Measurements from ENCODE around the gene PNMA8C. TPM values are rescaled to one million over a fixed set of nuclear protein-coding genes. Genes with fewer than 3 reads are reported as not detected.

Gene PNMA8C
- total RNA-seq, 1 experiment from 2014 or later, result not detected

- no peak for TF ChIP-seq EZH2 (IDR thresholded peaks at IDR 0.05; ENCODE audit: low read length, unreplicated experiment)
- no peak for TF ChIP-seq EZH2phosphoT487 (IDR thresholded peaks at IDR 0.05; ENCODE audit: borderline replicate concordance, low read length)
- TF ChIP-seq CTCF (conservative IDR thresholded peaks at IDR 0.05; ENCODE audit: low read depth, low read length), result no peak
- H2AFZ ChIP-seq (ENCODE audit: low read length), result no peak overlapping the region
- no peaks in the 10 kb centered on the region for H3F3A ChIP-seq (ENCODE audit: low read length, unreplicated experiment)
- no peak overlapping the region for H3K4me3 ChIP-seq (ENCODE audit: low read length)
- peaks cover 7% of the 10 kb centered on the region for H3K36me3 ChIP-seq (ENCODE audit: low read depth, low read length)
- no peak overlapping the region for H3K4me2 ChIP-seq (ENCODE audit: low read length)
- no peaks in the 10 kb centered on the region for H3K9me2 ChIP-seq (replicated peaks; ENCODE audit: low read length)
- intact Hi-C loops (cut with micrococcal nuclease), result no loop called here
- BruUV-seq (replicated peaks), result no TSS peak
- H3K27me3 ChIP-seq (ENCODE audit: low read length), result no peaks in the 10 kb centered on the region
- no peak overlapping the region for H3K27ac ChIP-seq (ENCODE audit: low read length)
- H3K9ac ChIP-seq (ENCODE audit: low read length), result no peak overlapping the region
- ChIA-PET CTCF (no interaction called here), POLR2A (ENCODE audit: unreplicated experiment) (no interaction called here)
- no peaks in the 10 kb centered on the region for H4K20me1 ChIP-seq (ENCODE audit: low read length)
- DNase-seq, result no peak
- H3K79me2 ChIP-seq (ENCODE audit: low read length), result no peaks in the 10 kb centered on the region
- H3K9me3 ChIP-seq (ENCODE audit: low read length), result no peaks in the 10 kb centered on the region
- ATAC-seq, result no peak
- H3K4me1 ChIP-seq (ENCODE audit: insufficient read depth, low read length), result no peaks in the 10 kb centered on the region
Measured at GRCh38 chr19:46386996-46387712, 41.6 kb downstream of the PNMA8C start.

- peaks cover 1% of the 10 kb centered on the region; the same call in 1 of the 2 replicates for H3K79me2 ChIP-seq (ENCODE audit: low read length)
- no peak overlapping the region for H3K4me2 ChIP-seq (ENCODE audit: low read length)
- no peak overlapping the region for H3K4me3 ChIP-seq (ENCODE audit: low read length)
- no peak for DNase-seq
- POLR2A ChIA-PET (ENCODE audit: unreplicated experiment), result no interaction called here
- ATAC-seq, result no peak
- no peak for TF ChIP-seq EZH2 (IDR thresholded peaks at IDR 0.05; ENCODE audit: low read length, unreplicated experiment)
- TF ChIP-seq CTCF (conservative IDR thresholded peaks at IDR 0.05; ENCODE audit: low read depth, low read length), result no peak
- no peak for TF ChIP-seq EZH2phosphoT487 (IDR thresholded peaks at IDR 0.05; ENCODE audit: borderline replicate concordance, low read length)
- H3K4me1 ChIP-seq (ENCODE audit: insufficient read depth, low read length), result no peaks in the 10 kb centered on the region
- H3K9ac ChIP-seq (ENCODE audit: low read length), result no peak overlapping the region
- no peaks in the 10 kb centered on the region for H3K27me3 ChIP-seq (ENCODE audit: low read length)
- BruUV-seq (replicated peaks), result no TSS peak
- peaks cover 8% of the 10 kb centered on the region for H3K36me3 ChIP-seq (ENCODE audit: low read depth, low read length)
- no peaks in the 10 kb centered on the region for H3F3A ChIP-seq (ENCODE audit: low read length, unreplicated experiment)
- H2AFZ ChIP-seq (ENCODE audit: low read length), result no peak overlapping the region
- CTCF ChIA-PET, result interaction anchor here (0.6 kb wide), 1 partner anchor 46 kb away, joined by 18 read pairs; no protein-coding TSS in a partner anchor
- no peaks in the 10 kb centered on the region for H4K20me1 ChIP-seq (ENCODE audit: low read length)
- no peaks in the 10 kb centered on the region for H3K9me2 ChIP-seq (replicated peaks; ENCODE audit: low read length)
- no peaks in the 10 kb centered on the region for H3K9me3 ChIP-seq (ENCODE audit: low read length)
- no peak overlapping the region for H3K27ac ChIP-seq (ENCODE audit: low read length)
- intact Hi-C loops (cut with micrococcal nuclease), result no loop called here
Measured at GRCh38 chr19:46386151-46386550, 42.6 kb downstream of the PNMA8C start.

- DNase-seq (no peak), ATAC-seq (no peak)
- Histone ChIP-seq H3K9ac (ENCODE audit: low read length) (no peak overlapping the region), H3K9me3 (ENCODE audit: low read length) (no peaks in the 10 kb centered on the region), H4K20me1 (ENCODE audit: low read length) (0 out of 2 replicates have a peak, but pooled peaks cover 2% of the 10 kb centered on the region), H3K36me3 (ENCODE audit: low read depth, low read length) (peaks cover 10% of the 10 kb centered on the region), H3K79me2 (ENCODE audit: low read length) (peaks cover 4% of the 10 kb centered on the region; the same call in 1 of the 2 replicates), H3K27me3 (ENCODE audit: low read length) (no peaks in the 10 kb centered on the region), H3K4me2 (ENCODE audit: low read length) (no peak overlapping the region), H2AFZ (ENCODE audit: low read length) (no peak overlapping the region), H3K9me2 (replicated peaks; ENCODE audit: low read length) (no peaks in the 10 kb centered on the region), H3F3A (ENCODE audit: low read length, unreplicated experiment) (no peaks in the 10 kb centered on the region), H3K4me3 (ENCODE audit: low read length) (no peak overlapping the region), H3K27ac (ENCODE audit: low read length) (no peak overlapping the region), H3K4me1 (ENCODE audit: insufficient read depth, low read length) (no peaks in the 10 kb centered on the region)
- POLR2A ChIA-PET (ENCODE audit: unreplicated experiment), result no interaction called here
- CTCF ChIA-PET, result interaction anchor here (0.6 kb wide), 1 partner anchor 47 kb away, joined by 18 read pairs; no protein-coding TSS in a partner anchor
- BruUV-seq (replicated peaks), result no TSS peak
- TF ChIP-seq EZH2 (IDR thresholded peaks at IDR 0.05; ENCODE audit: low read length, unreplicated experiment) (no peak), CTCF (conservative IDR thresholded peaks at IDR 0.05; ENCODE audit: low read depth, low read length) (no peak), EZH2phosphoT487 (IDR thresholded peaks at IDR 0.05; ENCODE audit: borderline replicate concordance, low read length) (no peak)
- intact Hi-C loops (cut with micrococcal nuclease), result no loop called here
Measured at GRCh38 chr19:46385636-46386035, 43.1 kb downstream of the PNMA8C start.

Measured in PC-3 (cell line).